Measurements from ENCODE around the gene CBR3.

CBR3 gene

DNA sequence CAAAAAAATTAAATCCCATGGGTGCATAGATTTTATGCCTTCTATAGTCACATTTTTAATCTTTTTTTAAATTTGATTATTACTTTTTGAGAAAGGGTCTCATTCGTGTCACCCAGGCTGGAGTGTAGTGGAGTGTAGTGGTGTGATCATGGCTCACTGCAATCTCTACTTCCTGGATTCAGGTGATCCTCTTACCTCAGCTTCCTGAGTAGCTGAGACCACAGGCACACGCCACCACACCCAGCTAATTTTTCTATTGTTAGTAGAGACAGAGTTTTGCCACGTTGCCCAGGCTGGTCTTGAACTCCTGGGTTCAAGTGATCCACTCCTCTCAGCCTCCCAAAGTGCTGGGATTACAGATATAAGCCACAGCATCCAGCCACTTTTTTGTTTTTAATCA lies 10.4 kb downstream of the CBR3 start:
- no peaks in the 10 kb centered on the region for H3K36me3 ChIP-seq (ENCODE audit: insufficient read depth, low read length)
- no peak for DNase-seq
- H3K4me2 ChIP-seq (ENCODE audit: insufficient read depth, low read length) = no peak overlapping the region
- H3K4me3 ChIP-seq (ENCODE audit: low read depth in 1 of 2, low read length in 2 of 2) = no peak overlapping the region
- no peaks in the 10 kb centered on the region for H3K79me2 ChIP-seq (ENCODE audit: insufficient read depth, low read length)
- peaks cover 16% of the 10 kb centered on the region for H3K4me1 ChIP-seq (ENCODE audit: insufficient read depth, low read length)
- TF ChIP-seq EZH2 (IDR thresholded peaks at IDR 0.05; ENCODE audit: borderline replicate concordance, low read depth, low read length, severe bottlenecking) = no peak
- TF ChIP-seq, protein P1, sequence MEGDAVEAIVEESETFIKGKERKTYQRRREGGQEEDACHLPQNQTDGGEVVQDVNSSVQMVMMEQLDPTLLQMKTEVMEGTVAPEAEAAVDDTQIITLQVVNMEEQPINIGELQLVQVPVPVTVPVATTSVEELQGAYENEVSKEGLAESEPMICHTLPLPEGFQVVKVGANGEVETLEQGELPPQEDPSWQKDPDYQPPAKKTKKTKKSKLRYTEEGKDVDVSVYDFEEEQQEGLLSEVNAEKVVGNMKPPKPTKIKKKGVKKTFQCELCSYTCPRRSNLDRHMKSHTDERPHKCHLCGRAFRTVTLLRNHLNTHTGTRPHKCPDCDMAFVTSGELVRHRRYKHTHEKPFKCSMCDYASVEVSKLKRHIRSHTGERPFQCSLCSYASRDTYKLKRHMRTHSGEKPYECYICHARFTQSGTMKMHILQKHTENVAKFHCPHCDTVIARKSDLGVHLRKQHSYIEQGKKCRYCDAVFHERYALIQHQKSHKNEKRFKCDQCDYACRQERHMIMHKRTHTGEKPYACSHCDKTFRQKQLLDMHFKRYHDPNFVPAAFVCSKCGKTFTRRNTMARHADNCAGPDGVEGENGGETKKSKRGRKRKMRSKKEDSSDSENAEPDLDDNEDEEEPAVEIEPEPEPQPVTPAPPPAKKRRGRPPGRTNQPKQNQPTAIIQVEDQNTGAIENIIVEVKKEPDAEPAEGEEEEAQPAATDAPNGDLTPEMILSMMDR (IDR thresholded peaks at IDR 0.05; ENCODE audit: borderline replicate concordance, extremely low read depth, low read length, poor library complexity, severe bottlenecking) = no peak
- ATAC-seq (ENCODE audit: insufficient read depth, low read depth) = no peak
- no peak overlapping the region for H3K27ac ChIP-seq (ENCODE audit: low read length)
- no peaks in the 10 kb centered on the region for H4K20me1 ChIP-seq (ENCODE audit: insufficient read depth, low read length)
- H3K9me3 ChIP-seq (ENCODE audit: insufficient read depth, low read length, severe bottlenecking) = no peaks in the 10 kb centered on the region
- no peaks in the 10 kb centered on the region for H3K27me3 ChIP-seq (ENCODE audit: insufficient read depth, low read length, poor library complexity)
- no peak overlapping the region for H2AFZ ChIP-seq (ENCODE audit: low read depth, low read length)
- H3K9ac ChIP-seq (ENCODE audit: low read depth, low read length) = no peak overlapping the region

DNA sequence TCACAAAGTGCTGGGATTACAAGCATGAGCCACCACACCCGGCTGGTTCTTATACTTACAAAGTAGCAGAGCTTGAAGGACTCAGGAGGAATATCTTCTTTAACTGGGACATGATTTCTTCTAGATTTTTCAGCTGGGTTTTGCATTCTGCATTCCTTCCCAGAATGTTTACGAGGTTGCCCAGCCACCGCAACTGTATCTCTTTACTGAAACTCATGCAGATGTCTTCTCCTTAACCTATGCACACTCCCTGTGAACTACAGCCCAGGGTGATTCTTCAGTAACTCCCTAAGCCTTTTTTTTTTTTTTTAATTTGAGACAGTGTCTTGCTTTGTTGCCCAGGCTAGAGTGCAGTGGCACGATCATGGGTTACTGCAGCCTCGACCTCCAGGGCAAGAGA lies 13.0 kb downstream of the CBR3 start:
- no peaks in the 10 kb centered on the region for H3K9me3 ChIP-seq (ENCODE audit: insufficient read depth, low read length, severe bottlenecking)

DNA sequence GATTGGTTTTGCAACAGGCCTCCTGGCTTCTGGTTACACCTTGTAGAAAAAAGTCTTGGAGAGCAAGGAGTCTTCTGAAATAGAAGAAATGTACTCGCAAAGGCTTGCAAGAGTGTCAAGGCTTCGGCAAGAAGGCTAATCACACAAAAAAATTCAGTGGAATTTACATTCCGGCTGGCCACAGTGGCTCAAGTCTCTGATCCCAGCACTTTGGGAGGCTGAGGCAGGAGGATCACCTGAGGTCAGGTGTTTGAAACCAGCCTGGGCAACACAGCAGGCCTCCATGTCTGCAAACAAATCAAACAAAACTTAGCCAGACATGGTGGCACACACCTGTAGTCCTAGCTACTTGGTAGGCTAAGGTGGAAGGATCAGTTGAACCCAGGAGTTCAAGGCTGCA lies 14.0 kb downstream of the CBR3 start:
- no peaks in the 10 kb centered on the region for H3K27me3 ChIP-seq (ENCODE audit: insufficient read depth, low read length, poor library complexity)
- no peaks in the 10 kb centered on the region for H3K9me3 ChIP-seq (ENCODE audit: insufficient read depth, low read length, severe bottlenecking)
- no peak overlapping the region for H3K4me3 ChIP-seq (ENCODE audit: low read depth in 1 of 2, low read length in 2 of 2)
- no peak overlapping the region for H2AFZ ChIP-seq (ENCODE audit: low read depth, low read length)
- no peak overlapping the region for H3K27ac ChIP-seq (ENCODE audit: low read length)
- no peaks in the 10 kb centered on the region for H4K20me1 ChIP-seq (ENCODE audit: insufficient read depth, low read length)
- no peak overlapping the region for H3K4me2 ChIP-seq (ENCODE audit: insufficient read depth, low read length)
- peaks cover 20% of the 10 kb centered on the region for H3K4me1 ChIP-seq (ENCODE audit: insufficient read depth, low read length)
- no peak for DNase-seq
- ATAC-seq (ENCODE audit: insufficient read depth, low read depth) = no peak
- no peaks in the 10 kb centered on the region for H3K36me3 ChIP-seq (ENCODE audit: insufficient read depth, low read length)
- no peaks in the 10 kb centered on the region for H3K79me2 ChIP-seq (ENCODE audit: insufficient read depth, low read length)
- TF ChIP-seq, protein P1 (IDR thresholded peaks at IDR 0.05; ENCODE audit: borderline replicate concordance, extremely low read depth, low read length, poor library complexity, severe bottlenecking) = no peak
- TF ChIP-seq EZH2 (IDR thresholded peaks at IDR 0.05; ENCODE audit: borderline replicate concordance, low read depth, low read length, severe bottlenecking) = no peak
- H3K9ac ChIP-seq (ENCODE audit: low read depth, low read length) = no peak overlapping the region

More for the DNA sequence above, 13.0 kb downstream of the CBR3 start:
- Histone ChIP-seq H3K27me3 (ENCODE audit: insufficient read depth, low read length, poor library complexity) (no peaks in the 10 kb centered on the region), H3K9ac (ENCODE audit: low read depth, low read length) (no peak overlapping the region), H2AFZ (ENCODE audit: low read depth, low read length) (no peak overlapping the region), H3K4me2 (ENCODE audit: insufficient read depth, low read length) (no peak overlapping the region), H3K36me3 (ENCODE audit: insufficient read depth, low read length) (no peaks in the 10 kb centered on the region), H4K20me1 (ENCODE audit: insufficient read depth, low read length) (no peaks in the 10 kb centered on the region), H3K27ac (ENCODE audit: low read length) (no peak overlapping the region), H3K79me2 (ENCODE audit: insufficient read depth, low read length) (no peaks in the 10 kb centered on the region), H3K4me1 (ENCODE audit: insufficient read depth, low read length) (peaks cover 20% of the 10 kb centered on the region), H3K4me3 (ENCODE audit: low read depth in 1 of 2, low read length in 2 of 2) (no peak overlapping the region)
- no peak for TF ChIP-seq EZH2 (IDR thresholded peaks at IDR 0.05; ENCODE audit: borderline replicate concordance, low read depth, low read length, severe bottlenecking)
- TF ChIP-seq, protein P1 (IDR thresholded peaks at IDR 0.05; ENCODE audit: borderline replicate concordance, extremely low read depth, low read length, poor library complexity, severe bottlenecking) = no peak
- ATAC-seq (ENCODE audit: insufficient read depth, low read depth) = no peak
- DNase-seq = no peak
